Measurements from ENCODE around the gene NTM. TPM values are rescaled to one million over a fixed set of nuclear protein-coding genes. Genes with fewer than 3 reads are reported as not detected.

The NTM gene
- total RNA-seq, 4 donors from 2014 or later, result 0.40 to 3.1 (median 2.1) TPM; not detected in 1

GRCh38 chr11:131661132-131661531, 290.7 kb downstream of the NTM start:
- 69 to 72% methylated on average over 3 of the region's 3 CpGs for WGBS, 2 donors (ENCODE audit: low coverage in 1 of 2)
- in situ Hi-C loops (cut with MboI; ENCODE audit: low pct_ligation_motif_present in 1 of 4, low pct_unique_long_range_greater_than_20kb in 1 of 4, low sequenced_read_pairs in 3 of 4), result loop anchor here in 2 of 4 donors (25.0 kb wide), 1 partner anchor 599 kb away; no protein-coding TSS in a partner anchor
- Histone ChIP-seq H3K4me1 (no peaks in the 10 kb centered on the region), H3K9me3 (no peaks in the 10 kb centered on the region), H3K27ac (no peak overlapping the region), H3K36me3 (no peaks in the 10 kb centered on the region), H3K4me3 (no peak overlapping the region), H3K27me3 (no peaks in the 10 kb centered on the region)
- intact Hi-C loops (cut with DNase I; ENCODE audit: low total_unique reads), result no loop called here
- TF ChIP-seq CTCF (IDR thresholded peaks at IDR 0.05), result no peak
- TF ChIP-seq EP300 (IDR thresholded peaks at IDR 0.05; ENCODE audit: low read depth), result no peak
- no peak for TF ChIP-seq POLR2AphosphoS5 (IDR thresholded peaks at IDR 0.05)
- TF ChIP-seq POLR2A (IDR thresholded peaks at IDR 0.05), result no peak
- no peak for DNase-seq

GRCh38 chr11:131662317-131662972, 292.0 kb downstream of the NTM start:
- H3K4me1 ChIP-seq, result no peaks in the 10 kb centered on the region
- intact Hi-C loops (cut with DNase I; ENCODE audit: low total_unique reads), result no loop called here
- H3K27me3 ChIP-seq, result no peaks in the 10 kb centered on the region
- in situ Hi-C loops (cut with MboI; ENCODE audit: low pct_ligation_motif_present in 1 of 4, low pct_unique_long_range_greater_than_20kb in 1 of 4, low sequenced_read_pairs in 3 of 4), result loop anchor here in 2 of 4 donors (25.0 kb wide), 1 partner anchor 600 kb away; no protein-coding TSS in a partner anchor
- no peaks in the 10 kb centered on the region for H3K36me3 ChIP-seq
- TF ChIP-seq POLR2AphosphoS5 (IDR thresholded peaks at IDR 0.05) (no peak), POLR2A (IDR thresholded peaks at IDR 0.05) (no peak), CTCF (IDR thresholded peaks at IDR 0.05) (no peak), EP300 (IDR thresholded peaks at IDR 0.05; ENCODE audit: low read depth) (no peak)
- no peak overlapping the region for H3K27ac ChIP-seq
- H3K9me3 ChIP-seq, result no peaks in the 10 kb centered on the region
- no peak for DNase-seq
- no peak overlapping the region for H3K4me3 ChIP-seq
- WGBS, 2 donors (ENCODE audit: low coverage in 1 of 2), result 70 to 86% methylated on average over 6 to 13 of the region's 13 CpGs

- intact Hi-C loops (cut with DNase I; ENCODE audit: low total_unique reads) (no loop called here), in situ Hi-C loops (cut with MboI; ENCODE audit: low pct_ligation_motif_present in 1 of 4, low pct_unique_long_range_greater_than_20kb in 1 of 4, low sequenced_read_pairs in 3 of 4) (loop anchor here in 2 of 4 donors (25.0 kb wide), 1 partner anchor 601 kb away; no protein-coding TSS in a partner anchor)
- Histone ChIP-seq H3K9me3 (no peaks in the 10 kb centered on the region), H3K27me3 (no peaks in the 10 kb centered on the region), H3K4me3 (no peak overlapping the region), H3K27ac (no peak overlapping the region), H3K36me3 (no peaks in the 10 kb centered on the region), H3K4me1 (no peaks in the 10 kb centered on the region)
- no peak for DNase-seq
- TF ChIP-seq CTCF (IDR thresholded peaks at IDR 0.05), result no peak
- no peak for TF ChIP-seq EP300 (IDR thresholded peaks at IDR 0.05; ENCODE audit: low read depth)
- WGBS, 2 donors (ENCODE audit: low coverage in 1 of 2), result 76 to 100% methylated on average over 2 to 9 of the region's 9 CpGs
Observed at GRCh38 chr11:131662993-131663392, 292.6 kb downstream of the NTM start.

- intact Hi-C loops (cut with DNase I; ENCODE audit: low total_unique reads) (no loop called here), in situ Hi-C loops (cut with MboI; ENCODE audit: low pct_ligation_motif_present in 1 of 4, low pct_unique_long_range_greater_than_20kb in 1 of 4, low sequenced_read_pairs in 3 of 4) (loop anchor here in 2 of 4 donors (25.0 kb wide), 1 partner anchor 601 kb away; no protein-coding TSS in a partner anchor)
- H3K27ac ChIP-seq, result no peak overlapping the region
- TF ChIP-seq POLR2A (IDR thresholded peaks at IDR 0.05) (no peak), CTCF (IDR thresholded peaks at IDR 0.05) (no peak), EP300 (IDR thresholded peaks at IDR 0.05; ENCODE audit: low read depth) (no peak), POLR2AphosphoS5 (IDR thresholded peaks at IDR 0.05) (no peak)
- WGBS, 2 donors (ENCODE audit: low coverage in 1 of 2), result 73 to 86% methylated on average over 8 to 10 of the region's 10 CpGs
- H3K27me3 ChIP-seq, result no peaks in the 10 kb centered on the region
- no peaks in the 10 kb centered on the region for H3K4me1 ChIP-seq
- DNase-seq, result no peak
- H3K36me3 ChIP-seq, result no peaks in the 10 kb centered on the region
- no peaks in the 10 kb centered on the region for H3K9me3 ChIP-seq
- no peak overlapping the region for H3K4me3 ChIP-seq
Observed at GRCh38 chr11:131663405-131664200, 293.2 kb downstream of the NTM start.

Data from transverse colon (tissue), 4 donors.